ENCODE data around the gene DRAXIN. TPM values are rescaled to one million over a fixed set of nuclear protein-coding genes. Genes with fewer than 3 reads are reported as not detected.

The DRAXIN gene
- total RNA-seq, 2 donors from 2014 or later = 0.05 to 0.51 TPM

- intact Hi-C loops (cut with DNase I) = no loop called here
- no peaks in the 10 kb centered on the region for H3K4me1 ChIP-seq (replicated peaks)
- no peak overlapping the region for H3K4me3 ChIP-seq
- no peak for DNase-seq (ENCODE audit: low spot score)
- no peaks in the 10 kb centered on the region for H3K9me3 ChIP-seq
- WGBS = 80% methylated on average over 4 of the region's 4 CpGs
- H3K27me3 ChIP-seq (replicated peaks; ENCODE audit: insufficient read depth) = no peaks in the 10 kb centered on the region
- no peak overlapping the region for H3K27ac ChIP-seq
- no peaks in the 10 kb centered on the region for H3K36me3 ChIP-seq
- no peak for TF ChIP-seq POLR2A (IDR thresholded peaks at IDR 0.05)
- no peak for TF ChIP-seq POLR2AphosphoS5 (IDR thresholded peaks at IDR 0.05)
- TF ChIP-seq, protein P1, sequence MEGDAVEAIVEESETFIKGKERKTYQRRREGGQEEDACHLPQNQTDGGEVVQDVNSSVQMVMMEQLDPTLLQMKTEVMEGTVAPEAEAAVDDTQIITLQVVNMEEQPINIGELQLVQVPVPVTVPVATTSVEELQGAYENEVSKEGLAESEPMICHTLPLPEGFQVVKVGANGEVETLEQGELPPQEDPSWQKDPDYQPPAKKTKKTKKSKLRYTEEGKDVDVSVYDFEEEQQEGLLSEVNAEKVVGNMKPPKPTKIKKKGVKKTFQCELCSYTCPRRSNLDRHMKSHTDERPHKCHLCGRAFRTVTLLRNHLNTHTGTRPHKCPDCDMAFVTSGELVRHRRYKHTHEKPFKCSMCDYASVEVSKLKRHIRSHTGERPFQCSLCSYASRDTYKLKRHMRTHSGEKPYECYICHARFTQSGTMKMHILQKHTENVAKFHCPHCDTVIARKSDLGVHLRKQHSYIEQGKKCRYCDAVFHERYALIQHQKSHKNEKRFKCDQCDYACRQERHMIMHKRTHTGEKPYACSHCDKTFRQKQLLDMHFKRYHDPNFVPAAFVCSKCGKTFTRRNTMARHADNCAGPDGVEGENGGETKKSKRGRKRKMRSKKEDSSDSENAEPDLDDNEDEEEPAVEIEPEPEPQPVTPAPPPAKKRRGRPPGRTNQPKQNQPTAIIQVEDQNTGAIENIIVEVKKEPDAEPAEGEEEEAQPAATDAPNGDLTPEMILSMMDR (IDR thresholded peaks at IDR 0.05) = no peak
Observed at GRCh38 chr1:11769274-11769673, 77.8 kb downstream of the DRAXIN start.

DNA sequence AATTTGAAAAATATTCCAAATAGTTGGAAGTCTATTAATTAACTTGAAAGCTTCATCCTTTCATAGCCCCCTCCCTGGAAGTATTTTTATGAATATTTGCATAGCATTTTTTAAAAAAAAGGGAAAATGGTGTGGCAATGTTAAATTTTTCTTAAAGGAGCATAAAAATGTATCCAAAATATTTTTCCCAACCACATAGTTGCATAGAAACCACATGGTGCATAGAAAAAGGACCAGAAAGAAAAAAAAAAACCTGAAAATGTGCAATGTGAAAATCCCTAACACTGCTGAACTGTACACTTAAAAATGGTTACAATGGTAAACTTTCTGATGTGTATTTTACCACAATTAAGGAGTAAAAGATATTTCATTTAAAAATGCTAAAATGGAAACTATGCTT, 78.5 kb downstream of the DRAXIN start:
- intact Hi-C loops (cut with DNase I) = no loop called here
- Histone ChIP-seq H3K4me3 (no peak overlapping the region), H3K27me3 (replicated peaks; ENCODE audit: insufficient read depth) (no peaks in the 10 kb centered on the region), H3K9me3 (no peaks in the 10 kb centered on the region), H3K4me1 (replicated peaks) (no peaks in the 10 kb centered on the region), H3K27ac (no peak overlapping the region), H3K36me3 (no peaks in the 10 kb centered on the region)
- TF ChIP-seq, protein P1 (IDR thresholded peaks at IDR 0.05) = no peak
- no peak for TF ChIP-seq POLR2A (IDR thresholded peaks at IDR 0.05)
- no peak for TF ChIP-seq POLR2AphosphoS5 (IDR thresholded peaks at IDR 0.05)
- no peak for DNase-seq (ENCODE audit: low spot score)

- Histone ChIP-seq H3K36me3 (no peaks in the 10 kb centered on the region), H3K27me3 (replicated peaks; ENCODE audit: insufficient read depth) (no peaks in the 10 kb centered on the region), H3K4me3 (no peak overlapping the region), H3K4me1 (replicated peaks) (no peaks in the 10 kb centered on the region), H3K9me3 (no peaks in the 10 kb centered on the region), H3K27ac (no peak overlapping the region)
- WGBS = 78% methylated on average over 11 of the region's 11 CpGs
- TF ChIP-seq, protein P1 (IDR thresholded peaks at IDR 0.05) = no peak
- TF ChIP-seq POLR2A (IDR thresholded peaks at IDR 0.05) = no peak
- no peak for TF ChIP-seq POLR2AphosphoS5 (IDR thresholded peaks at IDR 0.05)
- no peak for DNase-seq (ENCODE audit: low spot score)
- intact Hi-C loops (cut with DNase I) = no loop called here
Observed at GRCh38 chr1:11771481-11772043, 80.1 kb downstream of the DRAXIN start.

DNA sequence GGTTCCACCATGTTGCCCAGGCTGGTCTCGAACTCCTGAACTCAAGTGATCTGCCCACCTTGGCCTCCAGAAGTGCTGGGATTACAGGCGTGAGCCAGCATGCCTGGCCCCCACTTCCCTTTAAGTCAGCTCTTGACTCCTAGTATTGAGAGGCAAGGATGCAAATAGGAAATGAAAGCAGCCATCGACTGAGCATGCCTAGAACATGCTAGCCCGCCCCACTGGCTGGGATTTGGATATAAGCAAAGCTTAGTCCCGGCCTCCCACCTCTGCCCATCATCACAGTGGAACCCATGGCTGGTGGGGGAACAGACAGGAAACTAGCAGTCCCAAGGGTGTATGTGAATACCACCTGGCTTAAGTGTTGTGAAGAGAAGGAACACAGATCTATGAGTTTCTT, 80.9 kb downstream of the DRAXIN start:
- Histone ChIP-seq H3K4me3 (no peak overlapping the region), H3K9me3 (no peaks in the 10 kb centered on the region), H3K27ac (no peak overlapping the region), H3K27me3 (replicated peaks; ENCODE audit: insufficient read depth) (no peaks in the 10 kb centered on the region), H3K36me3 (no peaks in the 10 kb centered on the region), H3K4me1 (replicated peaks) (no peaks in the 10 kb centered on the region)
- intact Hi-C loops (cut with DNase I) = no loop called here
- WGBS = 51% methylated on average over 5 of the region's 5 CpGs
- TF ChIP-seq, protein P1 (IDR thresholded peaks at IDR 0.05) = no peak
- TF ChIP-seq POLR2AphosphoS5 (IDR thresholded peaks at IDR 0.05) (no peak), POLR2A (IDR thresholded peaks at IDR 0.05) (no peak)
- DNase-seq (ENCODE audit: low spot score) = no peak

- intact Hi-C loops (cut with DNase I) = no loop called here
- H3K4me1 ChIP-seq (replicated peaks) = no peaks in the 10 kb centered on the region
- no peak for DNase-seq (ENCODE audit: low spot score)
- no peak for TF ChIP-seq POLR2AphosphoS5 (IDR thresholded peaks at IDR 0.05)
- no peak for TF ChIP-seq POLR2A (IDR thresholded peaks at IDR 0.05)
- TF ChIP-seq, protein P1 (IDR thresholded peaks at IDR 0.05) = no peak
- no peaks in the 10 kb centered on the region for H3K27me3 ChIP-seq (replicated peaks; ENCODE audit: insufficient read depth)
- H3K27ac ChIP-seq = no peak overlapping the region
- 94% methylated on average over 9 of the region's 9 CpGs for WGBS
- H3K9me3 ChIP-seq = no peaks in the 10 kb centered on the region
- H3K36me3 ChIP-seq = no peaks in the 10 kb centered on the region
- H3K4me3 ChIP-seq = no peak overlapping the region
Observed at GRCh38 chr1:11774753-11775152, 83.2 kb downstream of the DRAXIN start.
